CD8-positive, alpha-beta memory T cell (primary cell): ENCODE measurements around the gene EIF2B4. TPM values are rescaled to one million over a fixed set of nuclear protein-coding genes. Genes with fewer than 3 reads are reported as not detected.

Source experiments
- CTCF ChIA-PET: fragments of 350-600 bp; sonication (Branson Sonifier 250); formaldehyde crosslinking; loops from one replicate; lab custom pipeline; 2021; ENCODE audit warnings: antibody characterized with exemption; lab: Charles Lee
- POLR2A ChIA-PET: fragments of 350-600 bp; sonication (Branson Sonifier 250); formaldehyde crosslinking; loops from one replicate; lab custom pipeline; 2021; ENCODE audit warnings: antibody characterized with exemption; lab: Charles Lee
- DNase-seq, 5 donors: peaks; one replicate each; pipeline versions ENCODE4 v3.0.0 to v3.0.0-alpha.2; 2020 to 2022; ENCODE audit warnings: mixed read lengths in 1 of 5
- H3K27ac ChIP-seq: one replicate; pipeline ENCODE4 v1.7.0; 2013; ENCODE audit warnings: low read depth, mild to moderate bottlenecking, low read length, moderate library complexity
- H3K27me3 ChIP-seq: 2 replicates; pipeline ENCODE4 v1.7.0; 2013; ENCODE audit warnings: low read length, mild to moderate bottlenecking; ENCODE audit not compliant: insufficient read depth, poor library complexity, severe bottlenecking
- H3K36me3 ChIP-seq: 2 replicates; pipeline ENCODE4 v1.7.0; 2013; ENCODE audit warnings: mild to moderate bottlenecking, low read length, moderate library complexity; ENCODE audit not compliant: insufficient read depth
- H3K4me1 ChIP-seq: 2 replicates; pipeline ENCODE4 v1.7.0; 2013; ENCODE audit warnings: mild to moderate bottlenecking, low read length, moderate library complexity; ENCODE audit not compliant: insufficient read depth
- H3K4me3 ChIP-seq: 2 replicates; pipeline ENCODE4 v1.7.0; 2013; ENCODE audit warnings: mild to moderate bottlenecking, low read length
- H3K9me3 ChIP-seq: 2 replicates; pipeline ENCODE4 v1.7.0; 2013; ENCODE audit warnings: mild to moderate bottlenecking, low read length
- H3K27ac Mint-ChIP-seq, 8 donors: one replicate each; pipeline ENCODE4 v1.8.0; 2020 to 2021; ENCODE audit warnings: mixed read lengths in 8 of 8, mild to moderate bottlenecking in 6 of 8, inconsistent platforms in 3 of 8, moderate library complexity in 3 of 8
- H3K27me3 Mint-ChIP-seq, 2 donors: one replicate each; pipeline ENCODE4 v1.8.0; 2020 to 2021; ENCODE audit warnings: mixed read lengths in 2 of 2, mild to moderate bottlenecking in 1 of 2, moderate library complexity in 1 of 2
- H3K36me3 Mint-ChIP-seq, 3 donors: one replicate each; pipeline ENCODE4 v1.8.0; 2020 to 2021; ENCODE audit warnings: mixed read lengths in 3 of 3, inconsistent platforms in 1 of 3, mild to moderate bottlenecking in 1 of 3
- H3K4me1 Mint-ChIP-seq, 3 donors: one replicate each; pipeline ENCODE4 v1.8.0; 2020 to 2021; ENCODE audit warnings: mixed read lengths in 3 of 3, inconsistent platforms in 1 of 3, mild to moderate bottlenecking in 1 of 3
- H3K4me3 Mint-ChIP-seq, 7 donors: one replicate each; pipeline ENCODE4 v1.8.0; 2020 to 2021; ENCODE audit warnings: mixed read lengths in 7 of 7, mild to moderate bottlenecking in 6 of 7, moderate library complexity in 4 of 7, inconsistent platforms in 2 of 7
- H3K9me3 Mint-ChIP-seq, 5 donors: one replicate each; pipeline ENCODE4 v1.8.0; 2020 to 2022; ENCODE audit warnings: mixed read lengths in 5 of 5, mild to moderate bottlenecking in 3 of 5, moderate library complexity in 2 of 5, inconsistent platforms in 1 of 5
- polyA plus RNA-seq: library from polyadenylated mRNA; unstranded; fragments of 300-500 nt; fragmentation: Illumina TruSeq; gene quantifications from one replicate; pipeline ENCODE4 v1.2.3, GENCODE V29; 2021
- total RNA-seq, 2 experiments: library from RNA; stranded (reverse); gene quantifications; one replicate each; pipeline ENCODE4 v1.2.3, GENCODE V29; 2021

Gene EIF2B4
- total and polyA plus RNA-seq, 3 experiments from 2014 or later = 32.7 to 47.1 (median 46.6) TPM

DNA sequence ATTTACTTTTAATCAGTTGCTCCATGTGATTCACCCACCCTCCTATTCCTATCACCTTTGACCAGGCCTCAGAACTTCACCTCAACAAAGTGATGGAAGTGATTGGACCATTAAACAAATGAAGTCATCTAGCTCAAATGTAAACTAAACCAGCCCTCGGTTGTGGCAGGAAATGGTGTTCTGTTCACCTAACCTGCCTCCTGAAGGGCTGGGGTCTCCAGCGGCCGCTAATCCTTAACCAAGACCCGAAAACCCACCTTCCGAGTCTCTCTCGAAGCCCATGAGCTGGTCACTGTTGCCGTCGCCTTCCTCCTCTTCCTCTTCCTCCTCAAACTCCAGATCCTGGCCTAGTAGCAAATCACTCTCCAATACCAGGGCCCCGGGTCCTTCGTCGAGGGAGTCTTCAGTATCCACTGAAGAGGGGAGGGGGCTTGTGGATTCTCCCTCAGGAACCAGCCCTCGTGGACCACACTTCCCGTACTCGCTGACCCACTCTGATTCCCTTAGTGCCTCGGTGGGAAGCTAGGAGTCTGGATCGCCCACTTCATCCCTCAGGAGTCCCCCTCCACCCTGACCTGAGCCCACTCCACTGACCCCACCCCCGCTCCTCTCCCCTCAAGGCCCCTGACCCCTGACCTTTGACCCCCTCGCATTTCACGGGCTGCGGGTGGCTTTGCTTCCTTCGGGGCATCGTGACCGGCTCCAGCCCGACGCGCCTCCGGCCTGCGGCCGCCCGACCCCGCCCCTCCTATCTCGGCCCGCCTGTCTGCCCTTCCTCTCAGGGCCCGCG lies 9.9 kb upstream of the EIF2B4 start:
- POLR2A ChIA-PET = interaction anchor here (1.3 to 2.6 kb wide), 5 partner anchors 8 to 49 kb away, joined by 3 to 18 read pairs (median 7); partner anchors contain the start of genes EIF2B4, GTF3C2 and PPM1G
- Mint-ChIP-seq H3K9me3 (no peaks in the 10 kb centered on the region), H3K4me3 (peak overlapping the region; percentile 87 to 95 (median 90)), H3K36me3 (peaks cover 0 to 88% (median 18%) of the 10 kb centered on the region in 3 donors), H3K27me3 (no peaks in the 10 kb centered on the region), H3K27ac (peak overlapping the region; percentile 92 to 97 (median 95)), H3K4me1 (peaks cover 23 to 37% (median 28%) of the 10 kb centered on the region in 3 donors)
- CTCF ChIA-PET = interaction anchor here (1.5 to 4.0 kb wide), 3 partner anchors 10 to 30 kb away, joined by 3 to 21 read pairs (median 7); partner anchors contain the start of genes EIF2B4, PPM1G and SNX17
- H3K9me3 ChIP-seq = no peaks in the 10 kb centered on the region
- peaks cover 20% of the 10 kb centered on the region for H3K4me1 ChIP-seq
- peaks cover 37% of the 10 kb centered on the region for H3K36me3 ChIP-seq
- peak overlapping the region; percentile 83 for H3K27ac ChIP-seq
- DNase-seq = peak in 4 of 5 donors; percentile 26 to 68 (median 46)
- H3K4me3 ChIP-seq = peak overlapping the region; percentile 78
- H3K27me3 ChIP-seq = no peaks in the 10 kb centered on the region

GRCh38 chr2:27379383-27379835 lies 9.3 kb upstream of the EIF2B4 start:
- peaks cover 28 to 37% (median 29%) of the 10 kb centered on the region in 3 donors for H3K4me1 Mint-ChIP-seq
- H3K27ac Mint-ChIP-seq = peak overlapping the region; percentile 92 to 97 (median 95)
- Histone ChIP-seq H3K4me3 (peak overlapping the region; percentile 78), H3K27ac (peak overlapping the region; percentile 83), H3K27me3 (no peaks in the 10 kb centered on the region), H3K9me3 (no peaks in the 10 kb centered on the region), H3K4me1 (peaks cover 20% of the 10 kb centered on the region), H3K36me3 (peaks cover 43% of the 10 kb centered on the region)
- H3K9me3 Mint-ChIP-seq = no peaks in the 10 kb centered on the region
- H3K4me3 Mint-ChIP-seq = peak overlapping the region; percentile 87 to 95 (median 90)
- DNase-seq = no peak
- H3K36me3 Mint-ChIP-seq = peaks cover 0 to 88% (median 24%) of the 10 kb centered on the region in 3 donors
- H3K27me3 Mint-ChIP-seq = no peaks in the 10 kb centered on the region
- ChIA-PET POLR2A (interaction anchor here (1.4 to 2.6 kb wide), 4 partner anchors 8 to 30 kb away, joined by 4 to 18 read pairs (median 6); partner anchors contain the start of genes EIF2B4, GTF3C2 and PPM1G), CTCF (interaction anchor here (1.5 to 4.0 kb wide), 3 partner anchors 9 to 30 kb away, joined by 3 to 21 read pairs (median 7); partner anchors contain the start of genes EIF2B4, PPM1G and SNX17)

DNA sequence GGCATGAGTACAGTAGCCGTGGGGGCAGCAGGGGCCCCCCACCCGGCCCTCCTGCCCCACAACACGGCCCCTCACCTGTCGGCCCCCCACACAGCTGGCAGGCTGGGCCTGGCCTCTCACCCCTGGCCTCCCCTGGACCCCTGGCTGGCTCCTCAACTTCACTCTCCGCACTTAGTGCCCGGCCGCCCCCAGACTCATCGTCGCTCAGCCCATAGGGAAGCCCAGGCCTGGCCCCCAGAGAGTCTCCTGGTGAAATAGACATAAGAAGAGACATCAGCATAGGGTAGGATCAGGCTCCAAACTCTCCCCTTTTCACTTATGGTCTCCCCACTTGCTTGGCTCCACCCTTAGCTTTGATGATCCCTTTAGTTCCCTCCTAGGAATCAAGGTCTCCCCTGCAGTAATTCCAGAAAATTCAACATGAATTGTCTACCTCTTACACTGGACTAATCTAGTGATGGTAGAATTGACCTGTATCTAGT lies 8.7 kb upstream of the EIF2B4 start:
- H3K36me3 Mint-ChIP-seq = peaks cover 0 to 88% (median 19%) of the 10 kb centered on the region in 3 donors
- H3K27ac Mint-ChIP-seq = peak overlapping the region in 7 of 8 donors; percentile 92 to 97 (median 95)
- no peaks in the 10 kb centered on the region for H3K9me3 Mint-ChIP-seq
- no peaks in the 10 kb centered on the region for H3K27me3 Mint-ChIP-seq
- Histone ChIP-seq H3K4me1 (peaks cover 20% of the 10 kb centered on the region), H3K27ac (no peak overlapping the region), H3K9me3 (no peaks in the 10 kb centered on the region), H3K27me3 (no peaks in the 10 kb centered on the region), H3K4me3 (no peak overlapping the region), H3K36me3 (peaks cover 41% of the 10 kb centered on the region)
- ChIA-PET CTCF (interaction anchor here (1.5 to 4.0 kb wide), 3 partner anchors 8 to 31 kb away, joined by 3 to 21 read pairs (median 7); partner anchors contain the start of genes EIF2B4, PPM1G and SNX17), POLR2A (interaction anchor here (1.4 to 2.6 kb wide), 3 partner anchors 7 to 31 kb away, joined by 4 to 18 read pairs (median 4); partner anchors contain the start of genes EIF2B4 and PPM1G)
- H3K4me3 Mint-ChIP-seq = peak overlapping the region in 4 of 7 donors; percentile 88 to 93 (median 91)
- H3K4me1 Mint-ChIP-seq = peaks cover 28 to 37% (median 29%) of the 10 kb centered on the region in 3 donors
- no peak for DNase-seq

- Mint-ChIP-seq H3K4me1 (peaks cover 29 to 37% (median 32%) of the 10 kb centered on the region in 3 donors), H3K27me3 (no peaks in the 10 kb centered on the region), H3K36me3 (peaks cover 0 to 88% (median 14%) of the 10 kb centered on the region in 3 donors), H3K9me3 (no peaks in the 10 kb centered on the region), H3K27ac (peak overlapping the region in 3 of 8 donors; percentile 42 to 77 (median 72)), H3K4me3 (peak overlapping the region in 2 of 7 donors; percentile 6 to 80)
- Histone ChIP-seq H3K36me3 (peaks cover 40% of the 10 kb centered on the region), H3K4me1 (peaks cover 20% of the 10 kb centered on the region), H3K27ac (no peak overlapping the region), H3K27me3 (no peaks in the 10 kb centered on the region), H3K9me3 (no peaks in the 10 kb centered on the region), H3K4me3 (no peak overlapping the region)
- CTCF ChIA-PET = interaction anchor here (1.5 to 4.0 kb wide), 2 partner anchors 8 to 14 kb away, joined by 3 to 21 read pairs; partner anchors contain the start of genes EIF2B4 and SNX17
- POLR2A ChIA-PET = interaction anchor here (1.4 kb wide), 2 partner anchors 8 to 31 kb away, joined by 4 read pairs; partner anchors contain the start of genes EIF2B4 and PPM1G
- no peak for DNase-seq
These were observed 8.1 kb upstream of the EIF2B4 start for GRCh38 chr2:27378096-27378808.

- Histone ChIP-seq H3K27me3 (no peaks in the 10 kb centered on the region), H3K4me1 (peaks cover 25% of the 10 kb centered on the region), H3K9me3 (no peaks in the 10 kb centered on the region), H3K4me3 (no peak overlapping the region), H3K36me3 (peaks cover 44% of the 10 kb centered on the region), H3K27ac (no peak overlapping the region)
- H3K4me3 Mint-ChIP-seq = peak overlapping the region in 4 of 7 donors; percentile 26 to 80 (median 32)
- H3K27ac Mint-ChIP-seq = peak overlapping the region in 5 of 8 donors; percentile 5 to 90 (median 72)
- POLR2A ChIA-PET = no interaction called here
- CTCF ChIA-PET = no interaction called here
- no peaks in the 10 kb centered on the region for H3K9me3 Mint-ChIP-seq
- DNase-seq = no peak
- H3K4me1 Mint-ChIP-seq = peaks cover 32 to 42% (median 38%) of the 10 kb centered on the region in 3 donors
- peaks cover 0 to 2% of the 10 kb centered on the region in 2 donors for H3K27me3 Mint-ChIP-seq
- peaks cover 3 to 90% (median 16%) of the 10 kb centered on the region in 3 donors for H3K36me3 Mint-ChIP-seq
These were observed 7.5 kb upstream of the EIF2B4 start for GRCh38 chr2:27377618-27378095.

- H3K27me3 ChIP-seq = no peaks in the 10 kb centered on the region
- no peak overlapping the region for H3K4me3 ChIP-seq
- Mint-ChIP-seq H3K4me3 (peak overlapping the region in 2 of 7 donors; percentile 61 to 68), H3K4me1 (peaks cover 37 to 48% (median 44%) of the 10 kb centered on the region in 3 donors), H3K27ac (peak overlapping the region in 2 of 8 donors; percentile 47 to 72), H3K9me3 (no peaks in the 10 kb centered on the region), H3K36me3 (peaks cover 6 to 89% (median 17%) of the 10 kb centered on the region in 3 donors), H3K27me3 (peaks cover 0 to 2% of the 10 kb centered on the region in 2 donors)
- H3K36me3 ChIP-seq = peaks cover 45% of the 10 kb centered on the region
- CTCF ChIA-PET = no interaction called here
- H3K9me3 ChIP-seq = no peaks in the 10 kb centered on the region
- DNase-seq = no peak
- POLR2A ChIA-PET = no interaction called here
- H3K27ac ChIP-seq = no peak overlapping the region
- peaks cover 31% of the 10 kb centered on the region for H3K4me1 ChIP-seq
These were observed 6.9 kb upstream of the EIF2B4 start for GRCh38 chr2:27376866-27377617.
